ENCODE data around the gene PRKAA1.
"Not testable (repeated sequence)": the region's sequence is repeated elsewhere in the genome, so short reads cannot be mapped to it uniquely, and the experiment has no call there.

Gene PRKAA1

DNA sequence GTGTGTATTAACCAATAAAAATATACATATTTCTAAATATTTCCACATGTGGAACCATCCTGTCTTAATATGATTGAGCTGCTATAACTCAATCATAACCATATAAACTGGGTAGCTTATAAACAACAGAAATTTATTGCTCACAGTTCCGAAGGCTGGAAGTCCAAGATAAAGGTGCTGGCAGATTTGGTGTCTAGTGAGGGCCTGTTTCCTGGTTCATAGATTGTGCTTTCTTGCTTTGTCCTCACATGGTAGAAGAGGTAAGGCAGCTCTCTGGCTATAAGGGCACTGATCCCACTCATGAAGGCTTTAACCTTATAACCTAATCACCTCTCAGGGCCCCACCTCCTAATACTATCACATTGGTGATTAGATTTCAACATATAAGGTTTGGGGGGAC lies 14.0 kb upstream of the PRKAA1 start:
- DNase-seq (ENCODE audit: extremely low read depth, low read depth), result no peak
- TF ChIP-seq, protein P1, sequence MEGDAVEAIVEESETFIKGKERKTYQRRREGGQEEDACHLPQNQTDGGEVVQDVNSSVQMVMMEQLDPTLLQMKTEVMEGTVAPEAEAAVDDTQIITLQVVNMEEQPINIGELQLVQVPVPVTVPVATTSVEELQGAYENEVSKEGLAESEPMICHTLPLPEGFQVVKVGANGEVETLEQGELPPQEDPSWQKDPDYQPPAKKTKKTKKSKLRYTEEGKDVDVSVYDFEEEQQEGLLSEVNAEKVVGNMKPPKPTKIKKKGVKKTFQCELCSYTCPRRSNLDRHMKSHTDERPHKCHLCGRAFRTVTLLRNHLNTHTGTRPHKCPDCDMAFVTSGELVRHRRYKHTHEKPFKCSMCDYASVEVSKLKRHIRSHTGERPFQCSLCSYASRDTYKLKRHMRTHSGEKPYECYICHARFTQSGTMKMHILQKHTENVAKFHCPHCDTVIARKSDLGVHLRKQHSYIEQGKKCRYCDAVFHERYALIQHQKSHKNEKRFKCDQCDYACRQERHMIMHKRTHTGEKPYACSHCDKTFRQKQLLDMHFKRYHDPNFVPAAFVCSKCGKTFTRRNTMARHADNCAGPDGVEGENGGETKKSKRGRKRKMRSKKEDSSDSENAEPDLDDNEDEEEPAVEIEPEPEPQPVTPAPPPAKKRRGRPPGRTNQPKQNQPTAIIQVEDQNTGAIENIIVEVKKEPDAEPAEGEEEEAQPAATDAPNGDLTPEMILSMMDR (IDR thresholded peaks at IDR 0.05; ENCODE audit: low read depth, low read length), result no peak

DNA sequence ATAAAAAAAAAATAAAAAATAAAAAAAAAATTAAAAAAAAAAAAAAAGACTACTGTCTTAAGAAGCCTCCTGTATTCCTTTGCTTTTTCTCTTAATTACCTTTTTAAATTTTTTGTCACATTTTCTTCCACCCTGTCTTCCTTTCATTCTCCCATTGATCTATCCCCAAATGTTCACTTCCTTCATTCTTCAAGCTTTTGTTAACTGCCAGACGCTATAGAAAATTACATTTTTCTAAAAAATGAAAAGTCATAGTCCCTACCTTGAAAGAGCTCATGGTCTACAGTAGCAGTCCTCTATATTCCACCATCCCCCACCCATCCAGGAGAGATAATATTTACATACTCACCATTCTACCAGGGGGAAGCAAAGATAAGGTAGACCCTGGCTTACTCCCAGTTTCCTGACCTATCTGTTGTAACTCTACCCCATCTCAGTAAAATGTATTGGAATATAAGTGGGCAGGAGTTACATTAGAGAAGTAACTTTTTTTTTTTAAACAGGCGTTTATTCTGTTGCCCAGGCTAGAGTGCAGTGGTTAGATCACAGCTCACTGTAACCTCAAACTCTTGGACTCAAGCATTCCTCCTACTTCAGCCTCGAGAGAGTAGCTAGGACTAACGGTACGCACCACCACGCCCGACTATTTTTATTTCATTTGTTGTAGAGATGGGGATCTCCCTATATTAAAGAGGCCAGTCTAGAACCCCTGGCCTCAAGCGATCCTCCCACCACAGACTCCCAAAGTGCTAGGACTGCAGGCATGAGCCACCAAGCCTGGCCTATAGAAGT lies 3.8 kb upstream of the PRKAA1 start:
- TF ChIP-seq, protein P1 (IDR thresholded peaks at IDR 0.05; ENCODE audit: low read depth, low read length), result no peak
- no peak for DNase-seq (ENCODE audit: extremely low read depth, low read depth)

DNA sequence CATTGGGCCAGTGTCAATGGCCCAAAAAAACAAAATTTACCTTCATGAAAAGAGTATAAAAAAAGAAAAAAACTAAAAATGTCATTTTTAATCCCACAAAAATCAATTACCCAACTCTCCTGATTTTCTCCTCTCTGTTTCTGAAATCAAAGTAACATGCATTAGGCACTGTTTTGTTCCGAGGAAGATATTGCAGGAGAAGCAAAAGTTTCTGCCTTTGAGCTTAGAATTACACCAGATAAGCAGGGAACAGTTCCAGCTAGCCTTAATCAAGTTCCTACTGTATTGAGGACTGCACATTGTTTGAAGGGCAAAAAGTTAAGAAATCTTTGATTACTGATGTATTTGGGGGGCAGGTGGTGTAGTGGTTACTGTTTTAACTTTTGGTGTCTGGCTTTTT lies 1.1 kb upstream of the PRKAA1 start:
- DNase-seq (ENCODE audit: extremely low read depth, low read depth), result no peak
- TF ChIP-seq, protein P1 (IDR thresholded peaks at IDR 0.05; ENCODE audit: low read depth, low read length), result no peak

DNA sequence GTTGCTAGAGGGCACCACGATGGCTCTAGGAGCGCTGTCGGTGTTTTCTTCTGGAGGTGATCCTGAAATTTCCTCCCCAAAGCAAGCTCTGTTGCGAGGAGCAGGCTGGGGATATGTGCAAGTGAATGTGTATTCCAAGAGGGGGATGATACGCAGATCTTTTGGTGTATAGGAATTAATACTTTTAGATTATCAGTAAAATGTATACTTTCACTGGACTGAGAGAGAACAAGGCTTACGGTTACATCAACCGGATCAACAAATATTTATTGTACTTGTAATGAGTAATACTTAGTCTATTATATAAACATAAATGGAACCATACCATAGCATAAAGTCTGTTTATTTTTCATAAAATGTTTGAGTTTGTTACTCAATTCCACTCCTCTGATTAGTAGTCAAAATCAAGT lies 632 bp upstream of the PRKAA1 start:
- TF ChIP-seq, protein P1 (IDR thresholded peaks at IDR 0.05; ENCODE audit: low read depth, low read length), result peak; percentile 19
- no peak for DNase-seq (ENCODE audit: extremely low read depth, low read depth)

DNA sequence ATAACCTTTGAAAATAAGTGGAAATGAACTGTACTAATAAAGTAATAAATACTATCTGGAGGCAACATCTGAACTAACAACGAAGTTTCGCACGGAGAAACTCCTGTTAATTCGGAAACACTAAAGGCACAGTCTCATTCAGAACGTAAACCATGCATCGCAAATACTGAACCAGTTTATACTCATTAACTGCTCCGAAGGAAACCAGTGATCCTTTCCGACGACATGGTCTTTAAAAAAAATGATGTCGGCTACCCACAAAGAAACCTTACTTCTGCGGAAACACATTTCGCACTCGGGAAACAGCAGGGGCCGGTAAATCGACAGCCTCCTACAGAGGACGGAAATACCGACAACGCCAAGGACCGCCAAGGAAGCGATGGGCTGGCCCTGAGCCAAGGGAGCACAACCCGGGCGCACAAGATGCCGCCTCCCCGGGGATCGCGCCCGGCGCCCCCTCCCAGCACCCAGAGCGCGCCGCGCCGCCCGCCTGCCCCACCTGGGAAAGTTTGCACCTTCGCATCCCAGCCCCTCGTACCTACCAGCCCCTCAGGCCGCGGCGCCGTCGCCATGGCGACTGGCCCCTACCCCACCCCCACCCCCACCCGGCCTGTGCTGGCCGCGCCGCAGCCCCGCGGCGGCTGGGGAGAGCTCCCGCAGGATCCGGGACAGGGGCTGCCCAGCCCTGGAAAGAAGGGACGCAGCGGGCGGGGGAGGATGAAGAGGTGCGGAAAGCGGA lies 732 bp downstream of the PRKAA1 start:
- DNase-seq (ENCODE audit: extremely low read depth, low read depth), result no peak
- TF ChIP-seq, protein P1 (IDR thresholded peaks at IDR 0.05; ENCODE audit: low read depth, low read length), result no peak

DNA sequence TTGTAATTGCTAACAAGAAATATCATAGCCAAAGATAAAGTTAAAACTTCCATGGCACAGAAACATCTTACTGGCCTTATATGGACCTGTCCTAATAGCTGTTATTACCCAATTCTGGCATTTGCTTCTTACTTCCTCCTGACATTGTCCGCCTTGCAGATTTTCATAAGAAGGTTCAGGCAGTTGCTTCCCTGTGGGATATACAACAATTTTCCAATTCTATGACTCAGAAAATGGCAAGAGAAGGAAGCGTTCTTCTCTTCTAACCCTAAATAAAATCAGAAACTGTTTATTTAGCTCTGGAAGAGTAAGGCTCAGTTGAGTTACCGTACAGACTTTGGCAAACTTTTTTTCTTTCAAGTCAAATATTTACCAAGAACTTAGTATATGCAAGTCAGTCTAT lies 1.7 kb downstream of the PRKAA1 start:
- TF ChIP-seq, protein P1 (IDR thresholded peaks at IDR 0.05; ENCODE audit: low read depth, low read length), result no peak
- DNase-seq (ENCODE audit: extremely low read depth, low read depth), result no peak

DNA sequence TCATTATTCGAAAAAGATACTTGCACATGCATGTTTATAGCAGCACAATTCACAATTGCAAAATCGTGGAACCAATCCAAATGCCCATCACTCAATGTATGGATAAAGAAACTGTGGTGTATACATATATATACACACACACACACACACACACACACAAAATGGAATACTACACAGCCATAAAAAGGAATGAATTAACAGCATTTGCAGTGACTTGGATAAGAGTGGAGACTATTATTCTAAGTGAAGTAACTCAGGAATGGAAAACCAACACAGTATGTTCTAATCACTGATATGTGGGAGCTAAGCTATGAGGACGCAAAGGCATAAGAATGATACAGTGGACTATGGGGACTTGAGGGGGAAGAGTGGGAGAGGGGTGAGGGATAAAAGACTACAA lies 3.3 kb downstream of the PRKAA1 start:
- not testable (repeated sequence) for DNase-seq (ENCODE audit: extremely low read depth, low read depth)

DNA sequence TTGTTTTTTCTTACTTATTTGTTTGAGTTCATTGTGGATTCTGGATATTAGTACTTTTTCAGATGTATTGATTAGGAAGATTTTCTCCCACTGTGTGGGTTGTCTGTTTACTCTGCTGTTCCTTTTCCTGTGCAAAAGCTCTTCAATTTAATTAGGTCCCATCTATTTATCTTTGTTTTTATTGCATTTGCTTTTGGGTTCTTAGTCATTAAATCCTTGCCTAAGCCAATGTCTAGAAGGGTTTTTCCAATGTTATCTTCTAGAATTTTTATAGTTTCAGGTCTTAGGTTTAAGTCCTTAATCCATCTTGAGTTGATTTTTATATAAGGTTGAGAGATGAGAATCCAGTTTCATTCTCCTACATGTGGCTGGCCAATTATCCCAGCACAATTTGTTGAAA lies 3.8 kb downstream of the PRKAA1 start:
- not testable (repeated sequence) for DNase-seq (ENCODE audit: extremely low read depth, low read depth)

DNA sequence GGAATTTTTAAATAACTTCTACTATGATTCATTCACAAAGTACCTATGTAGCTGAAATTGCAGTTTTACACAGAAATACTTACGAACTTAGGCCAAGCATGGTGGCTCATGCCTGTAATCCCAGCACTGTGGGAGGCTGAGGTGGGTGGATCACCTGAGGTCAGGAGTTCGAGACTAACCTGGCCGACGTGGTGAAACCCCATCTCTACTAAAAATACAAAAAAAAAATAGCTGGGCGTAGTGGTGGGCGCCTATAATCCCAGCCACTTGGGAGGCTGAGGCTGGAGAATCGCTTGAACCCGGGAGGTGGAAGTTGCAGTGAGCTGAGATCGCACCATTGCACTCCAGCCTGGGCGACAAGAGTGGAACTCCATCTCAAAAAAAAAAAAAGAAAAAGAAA lies 5.5 kb downstream of the PRKAA1 start:
- not testable (repeated sequence) for DNase-seq (ENCODE audit: extremely low read depth, low read depth)
